AG09319 (cell line): ENCODE measurements around the gene GTF2A1.

Experiments used
- DNase-seq: peaks from one replicate; pipeline ENCODE4 v3.0.0-alpha.2; 2010; ENCODE audit warnings: low read depth; ENCODE audit errors: extremely low read depth
- TF ChIP-seq, protein P1 (sequence below): IDR thresholded peaks from 2 replicates; pipeline ENCODE4 v1.5.1; 2011; ENCODE audit warnings: low read depth, mild to moderate bottlenecking, inconsistent platforms, low read length, moderate library complexity

GTF2A1 gene

DNA sequence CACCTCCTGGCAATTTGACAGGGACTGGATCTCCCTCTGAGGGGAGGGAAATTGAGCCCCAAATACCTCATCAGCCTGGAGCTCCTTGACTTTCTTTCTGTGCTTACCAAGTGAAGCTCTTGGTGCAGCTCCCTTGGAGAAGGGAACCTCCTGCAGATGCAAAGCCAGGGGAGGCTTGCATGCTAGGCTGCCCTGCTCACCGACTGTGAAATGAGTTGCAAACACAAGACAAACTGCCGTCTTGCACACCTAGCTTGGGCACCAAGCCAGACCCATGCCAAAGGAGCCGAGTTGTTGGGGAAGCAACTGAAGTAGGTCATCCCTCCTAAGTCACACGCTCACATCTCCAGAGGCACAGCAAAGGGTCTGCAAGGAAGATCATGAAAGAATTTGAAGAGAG lies 95.2 kb downstream of the GTF2A1 start:
- DNase-seq: no peak
- TF ChIP-seq, protein P1, sequence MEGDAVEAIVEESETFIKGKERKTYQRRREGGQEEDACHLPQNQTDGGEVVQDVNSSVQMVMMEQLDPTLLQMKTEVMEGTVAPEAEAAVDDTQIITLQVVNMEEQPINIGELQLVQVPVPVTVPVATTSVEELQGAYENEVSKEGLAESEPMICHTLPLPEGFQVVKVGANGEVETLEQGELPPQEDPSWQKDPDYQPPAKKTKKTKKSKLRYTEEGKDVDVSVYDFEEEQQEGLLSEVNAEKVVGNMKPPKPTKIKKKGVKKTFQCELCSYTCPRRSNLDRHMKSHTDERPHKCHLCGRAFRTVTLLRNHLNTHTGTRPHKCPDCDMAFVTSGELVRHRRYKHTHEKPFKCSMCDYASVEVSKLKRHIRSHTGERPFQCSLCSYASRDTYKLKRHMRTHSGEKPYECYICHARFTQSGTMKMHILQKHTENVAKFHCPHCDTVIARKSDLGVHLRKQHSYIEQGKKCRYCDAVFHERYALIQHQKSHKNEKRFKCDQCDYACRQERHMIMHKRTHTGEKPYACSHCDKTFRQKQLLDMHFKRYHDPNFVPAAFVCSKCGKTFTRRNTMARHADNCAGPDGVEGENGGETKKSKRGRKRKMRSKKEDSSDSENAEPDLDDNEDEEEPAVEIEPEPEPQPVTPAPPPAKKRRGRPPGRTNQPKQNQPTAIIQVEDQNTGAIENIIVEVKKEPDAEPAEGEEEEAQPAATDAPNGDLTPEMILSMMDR: no peak
